PC-9 (cell line): ENCODE results near the gene ATP11C. TPM values are rescaled to one million over a fixed set of nuclear protein-coding genes. Genes with fewer than 3 reads are reported as not detected.

Source experiments
- BruUV-seq: library from RNA; stranded (reverse); fragments of 400-500 nt; replicated peaks from 2 replicates; lab custom pipeline; 2021; lab: Mats Ljungman, UMichigan
- CTCF ChIA-PET: fragments of 300-600 bp; sonication (Branson Sonifier 250); formaldehyde crosslinking; loops from one replicate; lab custom pipeline; 2022; ENCODE audit warnings: antibody characterized with exemption; lab: Charles Lee
- POLR2A ChIA-PET: fragments of 300-600 bp; sonication (Branson Sonifier 250); formaldehyde crosslinking; loops from one replicate; lab custom pipeline; 2022; ENCODE audit warnings: antibody characterized with exemption; ENCODE audit not compliant: unreplicated experiment; lab: Charles Lee
- DNase-seq, 2 experiments: peaks; one replicate each; pipeline versions ENCODE4 v3.0.0 to v3.0.0-alpha.2; 2015 to 2022; ENCODE audit warnings: mixed read lengths in 1 of 2
- H2AFZ ChIP-seq: fragments of 200-600 bp; sonication (generic); 2 replicates; pipeline ENCODE4 v1.8.1; 2017; ENCODE audit warnings: antibody characterized with exemption
- H3F3A ChIP-seq: fragments of 200-600 bp; sonication (generic); 2 replicates; pipeline ENCODE4 v1.8.1; 2017; ENCODE audit warnings: antibody characterized with exemption, mild to moderate bottlenecking, low read depth; ENCODE audit not compliant: insufficient read depth
- H3K27ac ChIP-seq: fragments of 200-600 bp; sonication (generic); 2 replicates; pipeline ENCODE4 v1.6.1; 2016; ENCODE audit warnings: mixed run types
- H3K27me3 ChIP-seq: fragments of 200-600 bp; sonication (generic); 2 replicates; pipeline ENCODE4 v1.6.1; 2016; ENCODE audit warnings: low read depth, mixed run types; ENCODE audit not compliant: insufficient read depth
- H3K36me3 ChIP-seq: fragments of 200-600 bp; sonication (generic); 2 replicates; pipeline ENCODE4 v1.6.1; 2016; ENCODE audit warnings: low read depth, mixed run types
- H3K4me1 ChIP-seq: fragments of 200-600 bp; sonication (generic); replicated peaks from 2 replicates; pipeline ENCODE4 v1.6.1; 2016; ENCODE audit warnings: mixed run types; ENCODE audit not compliant: insufficient read depth
- H3K4me2 ChIP-seq: fragments of 200-600 bp; sonication (generic); 2 replicates; pipeline ENCODE4 v1.6.1; 2017; ENCODE audit warnings: mixed run types
- H3K4me3 ChIP-seq: fragments of 200-600 bp; sonication (generic); 2 replicates; pipeline ENCODE4 v1.6.1; 2016; ENCODE audit warnings: mixed run types
- H3K79me2 ChIP-seq: fragments of 200-600 bp; sonication (generic); 2 replicates; pipeline ENCODE4 v1.6.1; 2017; ENCODE audit warnings: low read depth, mixed run types
- H3K9me2 ChIP-seq: fragments of 200-600 bp; sonication (generic); 2 replicates; pipeline ENCODE4 v1.8.1; 2017; ENCODE audit warnings: mild to moderate bottlenecking; ENCODE audit not compliant: insufficient read depth
- H3K9me3 ChIP-seq: fragments of 200-600 bp; sonication (generic); 2 replicates; pipeline ENCODE4 v1.8.1; 2016; ENCODE audit warnings: low read depth; ENCODE audit not compliant: insufficient read depth
- H4K20me1 ChIP-seq: fragments of 200-600 bp; sonication (generic); 2 replicates; pipeline ENCODE4 v1.8.1; 2017; ENCODE audit not compliant: insufficient read depth
- CTCF ChIP-seq: fragments of 200-600 bp; sonication (generic); conservative IDR thresholded peaks from 2 replicates; pipeline ENCODE4 v1.6.1; 2017; ENCODE audit warnings: mixed run types, antibody characterized with exemption, mild to moderate bottlenecking, moderate library complexity
- EZH2 ChIP-seq: fragments of 200-600 bp; sonication (generic); IDR thresholded peaks from 2 replicates; pipeline ENCODE4 v1.8.0; 2017; ENCODE audit warnings: antibody characterized with exemption, low read depth
- intact Hi-C: fragments of 100-400 bp; cut with micrococcal nuclease; formaldehyde crosslinking; loops from one replicate; pipeline ENCODE4 v1.10.0; 2022; ENCODE audit not compliant: unreplicated experiment
- total RNA-seq: library from RNA; stranded (reverse); gene quantifications from 2 replicates; pipeline ENCODE4 v1.2.3, GENCODE V29; 2021

ATP11C gene
- total RNA-seq, 1 experiment from 2014 or later: 13.0 TPM

DNA sequence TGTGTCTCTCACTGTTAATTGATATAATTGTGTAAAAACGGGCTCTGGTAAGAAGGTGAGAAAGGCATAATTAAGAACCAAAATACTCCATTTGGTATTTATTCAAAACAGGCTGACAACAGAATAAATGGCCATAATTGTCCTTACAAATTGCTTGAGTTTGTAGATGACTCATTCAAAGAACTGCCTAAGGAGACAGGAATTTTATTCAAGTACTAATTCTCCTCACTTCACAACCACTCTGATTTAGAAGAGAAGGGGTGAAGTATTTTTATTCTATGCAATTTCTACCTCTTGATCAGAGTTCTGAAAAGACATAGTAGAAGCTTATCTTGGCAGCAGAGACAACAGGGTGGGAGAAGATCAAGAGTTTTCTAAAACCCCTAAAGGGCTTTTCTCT lies 43.1 kb downstream of the ATP11C start:
- 0 out of 2 replicates have a peak, but pooled peaks cover 12% of the 10 kb centered on the region for H3K4me1 ChIP-seq
- CTCF ChIA-PET: no interaction called here
- TF ChIP-seq EZH2 (no peak), CTCF (no peak)
- intact Hi-C loops: loop anchor here (2.0 kb wide), 1 partner anchor 41 kb away; no protein-coding TSS in a partner anchor
- H2AFZ ChIP-seq: no peak overlapping the region
- H3K4me2 ChIP-seq: no peak overlapping the region
- H3K9me3 ChIP-seq: no peaks in the 10 kb centered on the region
- H3F3A ChIP-seq: no peaks in the 10 kb centered on the region; the same call in 1 of the 2 replicates
- H3K27me3 ChIP-seq: no peaks in the 10 kb centered on the region
- H3K79me2 ChIP-seq: no peaks in the 10 kb centered on the region
- no peak overlapping the region for H3K27ac ChIP-seq
- H3K36me3 ChIP-seq: no peaks in the 10 kb centered on the region
- H3K9me2 ChIP-seq: no peaks in the 10 kb centered on the region
- H4K20me1 ChIP-seq: no peaks in the 10 kb centered on the region
- no peak overlapping the region for H3K4me3 ChIP-seq
- POLR2A ChIA-PET: interaction anchor here (0.5 kb wide), 1 partner anchor 44 kb away, joined by 3 read pairs; no protein-coding TSS in a partner anchor
- BruUV-seq: no TSS peak
- DNase-seq: no peak

GRCh38 chrX:139883984-139884383 lies 48.9 kb downstream of the ATP11C start:
- no TSS peak for BruUV-seq
- Histone ChIP-seq H3K27ac (no peak overlapping the region), H3F3A (no peaks in the 10 kb centered on the region), H4K20me1 (no peaks in the 10 kb centered on the region), H3K4me2 (no peak overlapping the region), H3K9me3 (no peaks in the 10 kb centered on the region), H2AFZ (no peak overlapping the region), H3K9me2 (no peaks in the 10 kb centered on the region), H3K79me2 (no peaks in the 10 kb centered on the region), H3K4me3 (no peak overlapping the region), H3K4me1 (no peaks in the 10 kb centered on the region), H3K36me3 (no peaks in the 10 kb centered on the region), H3K27me3 (no peaks in the 10 kb centered on the region)
- no peak for DNase-seq
- intact Hi-C loops: no loop called here
- ChIA-PET CTCF (no interaction called here), POLR2A (interaction anchor here (0.6 kb wide), 1 partner anchor 209 kb away, joined by 3 read pairs; no protein-coding TSS in a partner anchor)
- TF ChIP-seq CTCF (no peak), EZH2 (no peak)

- no peaks in the 10 kb centered on the region for H3K27me3 ChIP-seq
- H3K4me3 ChIP-seq: no peak overlapping the region
- H3K4me2 ChIP-seq: no peak overlapping the region
- no peak overlapping the region for H3K27ac ChIP-seq
- no peaks in the 10 kb centered on the region for H3K9me3 ChIP-seq
- ChIA-PET CTCF (no interaction called here), POLR2A (no interaction called here)
- no peaks in the 10 kb centered on the region for H3K79me2 ChIP-seq
- H4K20me1 ChIP-seq: no peaks in the 10 kb centered on the region
- H3K36me3 ChIP-seq: no peaks in the 10 kb centered on the region
- no peak for DNase-seq
- no peaks in the 10 kb centered on the region for H3F3A ChIP-seq
- no peaks in the 10 kb centered on the region for H3K9me2 ChIP-seq
- H3K4me1 ChIP-seq: no peaks in the 10 kb centered on the region
- no peak for TF ChIP-seq EZH2
- no peak for TF ChIP-seq CTCF
- BruUV-seq: no TSS peak
- no peak overlapping the region for H2AFZ ChIP-seq
- intact Hi-C loops: no loop called here
These were observed 50.6 kb downstream of the ATP11C start for GRCh38 chrX:139882299-139882698.
